ENCODE measurements around the gene ASPHD2. TPM values are rescaled to one million over a fixed set of nuclear protein-coding genes. Genes with fewer than 3 reads are reported as not detected.
"Not testable (repeated sequence)": the region's sequence is repeated elsewhere in the genome, so short reads cannot be mapped to it uniquely, and the experiment has no call there.

The ASPHD2 gene
- total RNA-seq, 1 donor from 2014 or later, result 1.2 TPM

DNA sequence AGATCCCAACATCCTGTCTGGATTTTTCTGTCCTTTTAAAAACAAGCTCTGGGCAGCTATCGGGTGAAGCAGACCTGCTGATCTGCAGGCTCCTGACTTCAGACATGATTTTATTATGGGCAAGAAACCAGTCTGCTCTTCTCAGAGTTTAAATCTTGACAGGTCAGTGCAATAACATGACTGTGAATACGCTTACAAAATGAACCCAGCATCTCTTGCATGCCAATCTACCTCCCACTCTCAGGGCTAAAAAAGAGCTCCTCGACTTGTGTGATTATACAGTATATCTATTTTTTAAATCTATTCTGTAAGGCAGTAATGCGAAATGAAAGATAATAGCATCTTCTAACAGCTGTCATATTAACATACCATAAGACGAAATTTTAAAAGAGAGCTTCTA, 18.7 kb upstream of the ASPHD2 start:
- intact Hi-C loops (cut with DNase I), result no loop called here
- DNase-seq (ENCODE audit: low spot score), result no peak
- ATAC-seq, result no peak

DNA sequence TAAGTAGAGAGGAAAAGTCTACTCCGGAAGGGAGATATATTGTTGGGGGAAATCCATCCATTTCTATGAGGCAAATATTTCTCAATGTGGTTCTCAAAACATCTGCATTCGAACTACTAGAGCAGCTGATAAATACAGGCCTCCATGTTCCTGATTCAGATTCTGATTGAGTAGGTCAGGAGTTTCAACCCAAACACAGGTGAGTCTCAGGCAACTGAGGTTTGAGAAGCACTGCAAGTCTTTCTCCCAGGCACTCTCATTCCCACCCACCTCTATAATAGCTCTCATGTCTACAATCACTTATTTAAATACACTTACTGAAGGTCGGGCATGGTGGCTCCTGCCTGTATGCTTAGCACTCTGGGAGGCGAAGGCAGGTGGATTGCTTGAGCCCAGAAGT, 14.7 kb upstream of the ASPHD2 start:
- intact Hi-C loops (cut with DNase I), result no loop called here
- no peak for ATAC-seq
- no peak for DNase-seq (ENCODE audit: low spot score)

DNA sequence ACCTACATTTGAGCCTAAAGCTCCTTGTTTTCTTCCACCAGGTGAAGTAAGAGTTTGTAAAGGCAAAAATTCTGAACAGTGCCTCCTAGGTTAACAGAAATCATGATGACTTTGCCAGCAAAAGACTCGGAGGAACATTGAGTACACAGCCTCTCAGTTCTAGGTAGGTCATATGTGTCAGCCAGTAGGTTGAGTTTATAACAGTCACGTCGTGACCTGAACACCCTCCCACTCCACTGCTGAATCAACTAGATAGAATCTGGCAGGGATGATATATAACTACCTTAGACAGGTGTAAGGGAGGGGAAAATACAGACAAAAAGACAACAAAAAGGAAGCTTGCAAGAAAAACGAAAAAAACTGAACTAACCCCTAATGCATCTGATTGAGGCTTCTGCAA, 12.8 kb upstream of the ASPHD2 start:
- intact Hi-C loops (cut with DNase I), result no loop called here
- no peak for DNase-seq (ENCODE audit: low spot score)
- ATAC-seq, result no peak

DNA sequence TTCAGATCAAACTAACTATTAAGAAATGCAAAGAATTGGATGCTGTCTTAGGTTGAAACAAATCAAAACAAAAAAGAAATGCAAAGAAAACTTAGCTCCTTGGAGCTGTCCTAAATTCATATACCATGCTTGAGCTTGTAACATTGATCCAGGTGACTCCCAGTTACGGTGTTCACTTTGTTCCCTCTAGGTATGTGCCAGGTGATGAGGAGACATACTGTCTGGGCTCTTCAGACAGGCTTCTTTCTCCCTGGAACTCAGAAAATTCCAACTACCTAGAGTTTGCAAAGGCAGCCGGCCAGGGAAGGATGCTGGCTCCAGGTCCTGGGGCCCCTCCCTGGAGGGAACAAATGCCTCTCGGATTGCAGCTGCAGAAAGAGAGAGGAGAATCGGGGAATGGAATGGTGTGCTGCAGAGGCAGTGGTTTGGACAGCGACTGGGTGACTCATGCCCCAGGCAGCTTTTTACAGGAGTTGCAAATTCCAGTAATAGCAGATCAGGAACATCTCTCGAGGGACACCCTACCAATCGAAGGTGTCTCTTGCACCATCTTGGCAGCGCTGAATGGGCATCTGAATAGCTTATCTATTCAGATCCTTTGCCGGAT, 12.3 kb upstream of the ASPHD2 start:
- ATAC-seq, result no peak
- intact Hi-C loops (cut with DNase I), result no loop called here
- DNase-seq (ENCODE audit: low spot score), result peak; percentile 62

DNA sequence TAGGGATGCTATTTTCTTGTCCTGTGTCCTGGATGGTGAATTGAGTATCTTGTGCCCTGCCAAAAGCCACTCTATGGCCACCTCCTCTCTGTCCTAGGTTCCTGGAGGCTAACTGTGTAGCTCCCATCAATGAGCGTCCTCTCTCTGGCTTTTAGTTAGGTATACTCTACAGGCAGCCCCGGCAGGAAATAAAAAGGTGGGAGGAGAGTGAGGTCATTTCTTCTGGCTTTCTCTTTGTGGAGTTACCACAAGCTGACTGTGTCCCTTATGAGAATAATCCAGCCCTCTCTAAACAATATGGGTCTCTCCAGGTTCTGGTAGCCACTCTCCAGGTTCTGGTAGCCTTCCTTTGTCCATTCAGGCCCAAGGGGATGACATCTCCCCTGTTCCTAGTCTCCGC, 11.7 kb upstream of the ASPHD2 start:
- intact Hi-C loops (cut with DNase I), result no loop called here
- ATAC-seq (no peak), DNase-seq (ENCODE audit: low spot score) (no peak)

DNA sequence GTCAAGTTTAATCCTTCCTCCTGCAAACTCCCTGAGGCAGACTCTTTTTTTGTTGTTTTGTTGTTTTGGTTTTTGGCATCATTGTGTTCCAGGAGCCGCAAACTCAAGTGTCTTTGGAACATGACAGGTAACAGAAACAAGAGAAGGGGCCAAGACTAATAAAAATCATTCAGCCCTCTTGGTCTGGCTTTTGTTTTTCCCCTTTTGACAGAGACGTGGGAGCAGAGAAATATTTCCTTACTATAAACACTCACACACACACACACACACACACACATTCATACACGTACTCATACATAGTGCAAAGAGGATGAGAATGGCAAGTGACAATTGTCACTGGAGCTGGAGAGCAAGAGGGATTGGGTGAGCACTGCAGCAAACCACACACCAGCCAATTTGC, 10.4 kb upstream of the ASPHD2 start:
- intact Hi-C loops (cut with DNase I), result no loop called here
- no peak for ATAC-seq
- no peak for DNase-seq (ENCODE audit: low spot score)

DNA sequence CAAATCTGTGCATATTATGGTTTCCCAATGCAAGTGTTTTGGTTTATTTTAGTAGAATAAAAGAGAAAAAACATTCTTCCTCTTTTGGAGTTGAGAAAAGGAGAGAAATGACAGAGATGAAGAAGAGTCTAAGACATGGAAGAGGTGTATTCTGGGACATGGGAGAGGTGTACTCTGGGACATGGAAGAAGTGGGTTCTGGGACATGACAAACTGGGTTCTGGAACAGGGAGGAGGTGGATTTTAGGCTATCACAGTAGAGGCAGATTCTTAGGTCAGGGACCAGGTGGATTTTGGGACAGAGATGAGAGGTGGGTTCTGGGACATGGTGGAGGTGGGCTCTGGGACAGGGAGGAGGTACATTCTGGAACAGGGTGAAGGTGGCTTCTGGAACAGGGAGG, 2.1 kb upstream of the ASPHD2 start:
- ATAC-seq (no peak), DNase-seq (ENCODE audit: low spot score) (no peak)
- intact Hi-C loops (cut with DNase I), result no loop called here

DNA sequence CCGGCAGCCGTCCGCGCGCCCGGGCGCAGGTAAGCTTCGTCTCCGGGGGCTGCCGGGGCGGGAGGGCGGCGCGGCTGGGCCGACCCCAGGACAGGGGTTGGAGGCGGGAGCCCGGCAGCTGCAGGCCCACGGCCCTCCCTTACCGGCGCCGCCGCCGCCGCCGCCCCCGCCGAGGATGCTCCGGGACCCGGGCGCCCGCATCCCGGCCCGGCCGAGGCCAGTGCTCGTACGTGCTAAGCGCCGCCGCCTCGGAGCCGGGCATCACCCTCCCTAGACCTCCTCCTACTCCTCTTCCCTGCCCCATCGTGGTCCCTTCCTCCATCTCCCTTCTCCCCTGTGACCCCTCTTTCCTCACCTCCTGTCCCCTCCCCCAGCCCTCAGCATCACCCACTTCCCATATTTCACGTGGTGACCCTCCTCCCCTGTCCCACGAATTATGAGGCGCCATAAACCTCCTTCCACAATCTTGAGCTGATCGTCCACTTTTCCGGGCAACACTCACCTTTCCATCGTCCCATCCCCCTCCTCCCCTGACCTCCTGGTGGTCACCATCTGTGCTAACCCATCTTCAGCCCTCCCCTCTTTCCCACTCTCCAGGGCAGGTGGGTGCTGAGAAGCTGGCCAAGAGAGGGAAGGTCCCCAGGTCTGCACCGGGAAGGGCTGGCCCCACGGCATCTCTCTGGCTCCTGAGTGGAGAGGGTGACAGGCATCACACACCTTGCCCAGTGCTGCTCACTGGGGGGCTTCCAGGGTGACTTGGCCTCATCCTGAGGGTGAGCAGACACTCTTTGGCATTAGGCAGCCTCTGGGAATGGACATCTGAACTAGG, 612 bp downstream of the ASPHD2 start:
- intact Hi-C loops (cut with DNase I), result no loop called here
- DNase-seq (ENCODE audit: low spot score) (no peak), ATAC-seq (peak; percentile 12)

DNA sequence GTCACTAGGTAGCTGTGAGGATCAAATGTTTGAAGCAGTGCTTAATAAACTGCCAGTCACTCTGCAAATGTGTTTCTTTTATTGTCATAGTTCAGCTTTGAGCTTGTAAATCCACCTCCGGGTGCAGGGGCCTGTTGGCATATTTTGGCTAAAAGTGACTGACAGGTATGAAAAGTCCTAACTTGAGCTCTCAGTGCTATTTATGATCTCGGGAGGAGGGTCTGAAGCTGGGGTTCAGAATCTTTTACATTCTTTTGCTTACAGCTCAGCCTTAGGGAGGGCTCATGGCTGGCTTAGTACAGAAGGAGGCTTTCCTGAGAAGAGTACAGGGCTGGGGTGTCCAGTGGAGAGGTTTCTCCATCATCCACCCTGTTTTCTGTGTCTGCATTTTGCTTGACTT, 1.5 kb downstream of the ASPHD2 start:
- no peak for DNase-seq (ENCODE audit: low spot score)
- intact Hi-C loops (cut with DNase I), result no loop called here
- ATAC-seq, result no peak

DNA sequence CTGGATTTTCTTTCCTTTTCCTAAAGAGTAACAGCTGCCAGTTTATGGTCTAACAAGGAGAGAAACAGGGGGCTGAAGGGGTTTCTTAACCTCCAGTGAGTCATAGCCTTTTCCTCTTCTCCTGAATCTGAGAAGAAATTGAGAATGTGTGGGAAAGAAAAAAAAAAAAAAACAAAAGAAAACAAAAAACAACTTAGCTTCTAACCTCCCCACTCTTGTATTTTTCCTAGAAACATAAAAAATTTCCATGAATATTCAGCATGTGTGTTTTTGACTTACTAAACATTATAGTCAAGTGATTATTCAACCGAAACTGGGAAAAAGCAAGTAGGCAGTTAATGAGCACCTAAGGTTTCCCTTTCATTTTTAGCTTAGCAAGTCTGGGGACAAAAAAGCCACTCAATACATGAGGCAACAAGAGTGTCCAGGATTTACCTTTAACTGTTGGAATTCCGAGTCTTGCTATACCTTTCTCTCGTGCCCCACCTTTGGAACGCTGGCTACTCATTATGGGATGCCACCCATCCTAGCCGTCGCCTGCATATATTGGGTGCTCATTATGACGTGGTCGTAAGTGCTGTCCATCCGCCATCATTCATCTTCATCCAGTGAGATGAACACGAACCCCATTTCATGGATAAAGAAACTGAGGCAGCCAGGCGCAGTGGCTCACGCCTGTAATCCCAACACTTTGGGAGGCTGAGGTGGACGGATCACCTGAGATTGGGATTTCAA, 2.4 kb downstream of the ASPHD2 start:
- ATAC-seq (no peak), DNase-seq (ENCODE audit: low spot score) (no peak)
- intact Hi-C loops (cut with DNase I), result no loop called here

DNA sequence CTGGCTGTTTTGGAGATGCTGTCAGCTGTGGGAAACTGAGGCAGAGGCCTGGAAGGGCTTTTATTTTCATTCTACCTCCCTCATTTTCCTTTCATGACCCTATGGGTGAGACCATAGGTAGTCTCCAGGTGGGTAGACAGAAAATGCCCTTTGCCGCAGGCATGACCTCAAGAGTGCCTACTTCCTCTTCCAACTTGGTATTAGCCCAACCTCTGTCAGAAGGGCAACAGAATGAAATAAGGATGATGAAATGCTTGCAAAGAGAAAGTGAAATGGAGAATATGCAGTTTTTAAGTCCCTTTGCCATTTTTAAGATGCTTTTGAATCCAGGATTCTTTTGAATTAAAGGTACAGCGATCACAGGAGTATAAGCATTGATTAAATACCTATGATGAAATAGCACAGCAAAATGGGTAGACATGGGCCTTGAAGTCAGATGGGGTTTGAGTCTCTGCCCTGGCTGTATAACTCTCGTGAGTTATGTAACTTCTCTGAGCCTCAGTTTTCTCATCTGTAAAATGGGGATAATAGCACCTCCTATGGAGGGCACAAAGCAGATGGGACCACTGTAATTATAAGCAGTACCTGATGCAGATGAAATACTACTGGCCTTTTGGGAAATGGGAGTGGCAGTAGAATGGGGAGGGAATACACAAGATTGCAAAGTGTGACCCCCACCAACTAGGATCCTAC, 3.7 kb downstream of the ASPHD2 start:
- intact Hi-C loops (cut with DNase I), result no loop called here
- DNase-seq (ENCODE audit: low spot score) (no peak), ATAC-seq (no peak)

DNA sequence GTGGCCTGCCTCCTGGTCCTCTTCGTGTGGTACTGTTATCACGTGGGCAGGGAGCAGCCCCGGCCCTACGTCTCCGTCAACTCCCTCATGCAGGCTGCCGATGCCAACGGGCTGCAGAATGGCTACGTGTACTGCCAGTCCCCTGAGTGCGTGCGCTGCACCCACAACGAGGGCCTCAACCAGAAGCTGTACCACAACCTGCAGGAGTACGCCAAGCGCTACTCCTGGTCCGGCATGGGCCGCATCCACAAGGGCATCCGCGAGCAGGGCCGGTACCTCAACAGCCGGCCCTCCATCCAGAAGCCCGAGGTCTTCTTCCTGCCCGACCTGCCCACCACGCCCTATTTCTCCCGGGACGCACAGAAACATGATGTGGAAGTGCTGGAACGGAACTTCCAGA, 4.7 kb downstream of the ASPHD2 start:
- intact Hi-C loops (cut with DNase I), result no loop called here
- ATAC-seq, result no peak
- DNase-seq (ENCODE audit: low spot score), result no peak

DNA sequence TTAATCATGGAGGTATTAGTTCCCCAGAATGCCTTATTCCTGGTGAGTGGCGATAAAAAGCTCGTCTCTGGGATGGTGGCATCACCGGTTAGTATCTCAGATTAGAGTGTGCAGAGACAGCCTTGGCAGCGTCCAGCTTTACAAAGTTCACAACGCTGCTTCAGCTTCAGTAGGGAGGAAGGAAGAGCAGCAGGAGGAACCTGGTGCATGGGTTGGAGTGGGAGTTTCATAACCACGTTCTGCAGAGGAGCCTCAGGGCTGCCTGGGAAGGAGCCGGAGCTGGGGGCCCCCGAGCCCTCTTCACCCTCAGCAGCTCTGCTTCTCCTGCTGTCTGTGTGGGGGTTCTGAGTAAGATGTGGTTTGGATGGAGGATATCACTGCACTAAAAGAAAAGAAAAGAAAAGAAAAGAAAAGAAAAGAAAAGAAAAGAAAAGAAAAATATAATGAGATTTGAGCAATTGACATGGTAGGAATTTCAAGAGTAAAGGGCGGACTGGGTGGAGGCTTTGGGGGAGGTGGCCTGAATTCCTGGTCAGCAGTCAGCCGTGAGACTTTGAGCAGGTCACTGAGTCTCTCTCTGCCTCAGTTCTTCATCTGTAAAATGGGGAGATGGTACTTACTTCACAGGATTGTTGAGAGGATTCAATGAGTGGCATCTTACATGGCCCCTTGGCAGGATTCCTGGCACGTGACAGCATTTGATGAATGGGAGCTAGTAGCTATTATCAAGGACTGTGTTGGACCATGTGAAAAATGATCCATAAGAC, 6.5 kb downstream of the ASPHD2 start:
- intact Hi-C loops (cut with DNase I), result no loop called here
- DNase-seq (ENCODE audit: low spot score) (no peak), ATAC-seq (no peak)

DNA sequence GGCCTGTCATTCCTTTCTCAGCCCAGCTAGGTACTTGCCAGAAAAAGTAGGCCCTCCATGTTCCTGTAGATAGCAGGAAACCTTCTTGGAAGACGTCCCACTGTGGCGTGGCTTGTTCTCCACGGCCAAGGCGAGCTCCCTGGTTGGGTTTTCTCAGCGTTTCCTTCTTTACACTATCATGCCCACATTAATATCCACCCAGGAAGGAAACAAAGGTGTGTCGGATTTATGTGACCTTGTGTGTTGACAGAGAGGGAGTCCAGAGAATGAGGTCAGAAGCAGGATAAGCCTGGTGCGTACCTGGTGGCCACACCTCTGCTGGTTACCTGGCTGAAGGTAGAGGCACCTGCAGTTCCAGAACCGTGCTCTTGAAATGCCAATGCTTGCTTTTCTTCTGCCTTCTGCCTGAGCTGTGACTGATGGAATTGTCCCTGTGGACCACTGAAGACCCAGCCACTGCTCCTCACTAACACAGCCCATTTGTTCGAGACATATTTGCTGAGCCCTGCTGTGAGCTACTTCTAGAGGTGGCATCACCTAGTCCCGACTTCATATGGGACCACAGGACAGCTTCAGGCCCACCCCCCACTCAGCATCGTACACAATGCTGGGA, 7.9 kb downstream of the ASPHD2 start:
- ATAC-seq (no peak), DNase-seq (ENCODE audit: low spot score) (no peak)
- intact Hi-C loops (cut with DNase I), result no loop called here

DNA sequence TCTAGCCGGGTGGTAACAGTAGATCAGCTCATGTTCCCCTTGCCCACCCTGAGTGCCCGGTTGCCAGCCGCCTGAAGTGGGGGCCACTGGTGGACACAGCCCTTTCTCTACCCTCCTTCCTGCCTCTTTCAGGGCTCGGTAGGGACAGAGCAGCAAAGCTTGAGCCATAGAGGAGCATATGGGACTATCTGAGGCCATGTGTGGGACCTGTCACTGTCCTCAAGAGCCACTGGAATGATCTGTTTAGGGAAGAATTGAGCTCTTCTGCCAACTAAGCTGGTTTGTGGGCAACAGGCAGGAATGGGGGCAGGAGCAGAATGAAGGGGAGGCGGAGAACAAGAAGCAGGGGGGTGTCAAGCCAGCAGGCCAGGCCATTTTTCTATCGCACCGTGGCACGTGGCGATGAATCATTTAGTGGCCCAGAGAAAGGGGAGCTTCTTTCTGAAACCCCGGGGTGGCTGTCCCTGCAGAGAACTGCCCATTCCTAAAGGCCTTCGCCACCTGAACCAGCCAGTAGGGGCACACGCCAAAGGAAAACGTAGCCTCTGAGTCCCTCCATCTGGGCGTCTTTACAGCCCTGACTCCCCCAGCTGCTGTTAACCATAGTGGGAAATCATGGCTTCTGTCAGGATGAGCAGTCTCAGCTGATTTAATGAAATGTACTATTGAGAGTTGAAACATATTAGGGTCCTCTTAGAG, 8.8 kb downstream of the ASPHD2 start:
- no peak for DNase-seq (ENCODE audit: low spot score)
- ATAC-seq, result no peak
- intact Hi-C loops (cut with DNase I), result no loop called here

DNA sequence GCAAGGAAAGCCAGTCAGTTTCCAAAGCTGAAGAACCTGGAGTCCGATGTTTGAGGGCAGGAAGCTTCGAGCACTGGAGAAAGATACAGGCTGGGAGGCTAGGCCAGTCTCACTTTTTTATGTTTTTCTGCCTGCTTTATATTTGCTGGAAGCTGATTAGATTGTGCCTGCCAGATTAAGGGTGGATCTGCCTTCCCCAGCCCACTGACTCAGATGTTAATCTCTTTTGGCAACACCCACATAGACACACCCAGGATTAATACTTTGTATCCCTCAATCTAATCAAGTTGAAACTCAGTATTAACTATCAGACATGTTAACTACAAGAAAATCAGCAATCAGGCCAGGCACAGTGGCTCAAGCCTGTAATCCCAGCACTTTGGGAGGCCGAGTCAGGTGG, 9.7 kb downstream of the ASPHD2 start:
- DNase-seq (ENCODE audit: low spot score); intact Hi-C loops (cut with DNase I); ATAC-seq: not testable (repeated sequence)

DNA sequence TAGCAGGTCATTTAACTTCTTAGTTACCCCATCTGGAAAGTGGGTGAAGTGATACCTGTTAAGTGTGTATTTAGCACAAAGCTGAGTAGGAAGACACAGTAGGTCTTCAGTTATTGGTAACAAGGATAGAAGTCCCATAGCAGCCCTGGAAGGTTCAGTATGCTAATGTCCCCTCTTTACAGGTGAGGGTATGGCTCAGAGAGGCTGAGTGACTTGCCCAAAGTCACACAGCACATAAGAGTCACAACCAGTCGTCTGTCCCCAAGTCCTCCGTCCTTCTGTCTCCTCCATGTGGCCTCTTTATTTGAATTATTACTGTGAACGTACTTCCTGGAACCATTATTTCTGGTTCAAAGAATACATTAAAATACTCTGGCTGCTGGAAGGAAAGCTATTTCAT, 10.5 kb downstream of the ASPHD2 start:
- ATAC-seq (no peak), DNase-seq (ENCODE audit: low spot score) (no peak)
- intact Hi-C loops (cut with DNase I), result no loop called here

Data from sciatic nerve (tissue), 2 donors.